MCF 10A (cell line): ENCODE data around the gene CGN. TPM values are rescaled to one million over a fixed set of nuclear protein-coding genes. Genes with fewer than 3 reads are reported as not detected.

Experiments used
- BruUV-seq: library from RNA; stranded (reverse); fragments of 400-500 nt; replicated peaks from 2 replicates; lab custom pipeline; 2021; lab: Mats Ljungman, UMichigan
- CTCF ChIA-PET: fragments of 300-600 bp; sonication (Branson Sonifier 250); formaldehyde crosslinking; extraction: SDS; loops from one replicate; lab custom pipeline; 2021; ENCODE audit warnings: antibody characterized with exemption, inconsistent platforms; lab: Yijun Ruan, JAX
- POLR2A ChIA-PET: fragments of 300-600, 350-650 bp; sonication (Branson Sonifier 250); formaldehyde crosslinking; extraction: SDS; loops from one replicate; lab custom pipeline; 2020; ENCODE audit warnings: antibody characterized with exemption, inconsistent platforms; lab: Yijun Ruan, JAX
- DNase-seq: peaks from one replicate; pipeline ENCODE4 v3.0.0-alpha.2; 2018; ENCODE audit not compliant: unreplicated experiment
- H3K27ac Mint-ChIP-seq: one replicate; pipeline ENCODE4 v1.8.0; 2022; ENCODE audit warnings: mild to moderate bottlenecking, low read depth, mixed read lengths; ENCODE audit not compliant: unreplicated experiment
- H3K27me3 Mint-ChIP-seq: one replicate; pipeline ENCODE4 v1.8.0; 2022; ENCODE audit warnings: mixed read lengths; ENCODE audit not compliant: insufficient read depth, unreplicated experiment
- H3K36me3 Mint-ChIP-seq: one replicate; pipeline ENCODE4 v1.8.0; 2022; ENCODE audit warnings: mild to moderate bottlenecking, moderate library complexity, mixed read lengths; ENCODE audit not compliant: insufficient read depth, unreplicated experiment
- H3K4me1 Mint-ChIP-seq: one replicate; pipeline ENCODE4 v1.8.0; 2022; ENCODE audit warnings: mixed read lengths; ENCODE audit not compliant: insufficient read depth, unreplicated experiment
- H3K4me3 Mint-ChIP-seq: one replicate; pipeline ENCODE4 v1.8.0; 2022; ENCODE audit warnings: mild to moderate bottlenecking, moderate library complexity, mixed read lengths; ENCODE audit not compliant: unreplicated experiment
- H3K9me3 Mint-ChIP-seq: one replicate; pipeline ENCODE4 v1.8.0; 2022; ENCODE audit warnings: mixed read lengths; ENCODE audit not compliant: unreplicated experiment
- intact Hi-C: fragments of 100-400 bp; cut with micrococcal nuclease; formaldehyde crosslinking; loops from 2 replicates; pipeline ENCODE4 v1.14.1; 2022
- total RNA-seq: library from RNA; stranded (reverse); gene quantifications from 2 replicates; pipeline ENCODE4 v1.2.3, GENCODE V29; 2022
- TF ChIP-seq, protein P1 (sequence below): fragments of 200-600 bp; IDR thresholded peaks from one replicate; pipeline ENCODE4 v1.8.0; 2022; ENCODE audit warnings: antibody characterized with exemption, mild to moderate bottlenecking; ENCODE audit not compliant: unreplicated experiment

Gene CGN
- total RNA-seq, 1 experiment from 2014 or later = 0.33 TPM

GRCh38 chr1:151491641-151492040 is 19.5 kb upstream of the CGN start:
- BruUV-seq = no TSS peak
- intact Hi-C loops = no loop called here
- ChIA-PET POLR2A (interaction anchor here (1.2 kb wide), 1 partner anchor 32 kb away, joined by 3 read pairs; no protein-coding TSS in a partner anchor), CTCF (no interaction called here)
- DNase-seq = no peak
- no peaks in the 10 kb centered on the region for H3K36me3 Mint-ChIP-seq
- H3K4me3 Mint-ChIP-seq = no peak overlapping the region
- no peaks in the 10 kb centered on the region for H3K9me3 Mint-ChIP-seq
- H3K4me1 Mint-ChIP-seq = peaks cover 16% of the 10 kb centered on the region
- TF ChIP-seq, protein P1, sequence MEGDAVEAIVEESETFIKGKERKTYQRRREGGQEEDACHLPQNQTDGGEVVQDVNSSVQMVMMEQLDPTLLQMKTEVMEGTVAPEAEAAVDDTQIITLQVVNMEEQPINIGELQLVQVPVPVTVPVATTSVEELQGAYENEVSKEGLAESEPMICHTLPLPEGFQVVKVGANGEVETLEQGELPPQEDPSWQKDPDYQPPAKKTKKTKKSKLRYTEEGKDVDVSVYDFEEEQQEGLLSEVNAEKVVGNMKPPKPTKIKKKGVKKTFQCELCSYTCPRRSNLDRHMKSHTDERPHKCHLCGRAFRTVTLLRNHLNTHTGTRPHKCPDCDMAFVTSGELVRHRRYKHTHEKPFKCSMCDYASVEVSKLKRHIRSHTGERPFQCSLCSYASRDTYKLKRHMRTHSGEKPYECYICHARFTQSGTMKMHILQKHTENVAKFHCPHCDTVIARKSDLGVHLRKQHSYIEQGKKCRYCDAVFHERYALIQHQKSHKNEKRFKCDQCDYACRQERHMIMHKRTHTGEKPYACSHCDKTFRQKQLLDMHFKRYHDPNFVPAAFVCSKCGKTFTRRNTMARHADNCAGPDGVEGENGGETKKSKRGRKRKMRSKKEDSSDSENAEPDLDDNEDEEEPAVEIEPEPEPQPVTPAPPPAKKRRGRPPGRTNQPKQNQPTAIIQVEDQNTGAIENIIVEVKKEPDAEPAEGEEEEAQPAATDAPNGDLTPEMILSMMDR = no peak
- H3K27ac Mint-ChIP-seq = no peak overlapping the region
- H3K27me3 Mint-ChIP-seq = peaks cover 16% of the 10 kb centered on the region

- Mint-ChIP-seq H3K36me3 (no peaks in the 10 kb centered on the region), H3K9me3 (no peaks in the 10 kb centered on the region), H3K4me3 (no peak overlapping the region), H3K27ac (no peak overlapping the region), H3K4me1 (peaks cover 14% of the 10 kb centered on the region), H3K27me3 (peaks cover 16% of the 10 kb centered on the region)
- TF ChIP-seq, protein P1 = no peak
- no peak for DNase-seq
- BruUV-seq = no TSS peak
- intact Hi-C loops = no loop called here
- ChIA-PET CTCF (interaction anchor here (0.5 to 0.6 kb wide), 2 partner anchors 32 to 96 kb away, joined by 3 to 4 read pairs; partner anchors contain the start of gene POGZ), POLR2A (interaction anchor here (1.2 kb wide), 1 partner anchor 31 kb away, joined by 3 read pairs; no protein-coding TSS in a partner anchor)
Observed at GRCh38 chr1:151492120-151492519, 19.1 kb upstream of the CGN start.

GRCh38 chr1:151493042-151493441 is 18.1 kb upstream of the CGN start:
- BruUV-seq = no TSS peak
- CTCF ChIA-PET = interaction anchor here (0.6 to 1.1 kb wide), 2 partner anchors 8 to 189 kb away, joined by 4 to 6 read pairs; no protein-coding TSS in a partner anchor
- Mint-ChIP-seq H3K27ac (no peak overlapping the region), H3K27me3 (peaks cover 16% of the 10 kb centered on the region), H3K36me3 (no peaks in the 10 kb centered on the region), H3K4me3 (no peak overlapping the region), H3K4me1 (peaks cover 14% of the 10 kb centered on the region), H3K9me3 (no peaks in the 10 kb centered on the region)
- POLR2A ChIA-PET = interaction anchor here (0.8 to 1.2 kb wide), 3 partner anchors 13 to 34 kb away, joined by 3 to 5 read pairs (median 5); partner anchors contain the start of gene POGZ
- no peak for DNase-seq
- TF ChIP-seq, protein P1 = no peak
- intact Hi-C loops = no loop called here

GRCh38 chr1:151494741-151495281 is 16.4 kb upstream of the CGN start:
- intact Hi-C loops = no loop called here
- H3K9me3 Mint-ChIP-seq = no peaks in the 10 kb centered on the region
- H3K27me3 Mint-ChIP-seq = peaks cover 34% of the 10 kb centered on the region
- no peak overlapping the region for H3K27ac Mint-ChIP-seq
- H3K4me3 Mint-ChIP-seq = no peak overlapping the region
- peak; percentile 82 for DNase-seq
- POLR2A ChIA-PET = interaction anchor here (0.6 to 1.9 kb wide), 13 partner anchors 15 to 353 kb away, joined by 3 to 10 read pairs (median 3); partner anchors contain the start of genes CGN, POGZ and TUFT1
- CTCF ChIA-PET = interaction anchor here (0.7 to 1.2 kb wide), 5 partner anchors 10 to 240 kb away, joined by 3 to 8 read pairs (median 3); no protein-coding TSS in a partner anchor
- peaks cover 14% of the 10 kb centered on the region for H3K4me1 Mint-ChIP-seq
- no peaks in the 10 kb centered on the region for H3K36me3 Mint-ChIP-seq
- no TSS peak for BruUV-seq
- TF ChIP-seq, protein P1 = no peak
